GM19240 (cell line): ENCODE data around the gene ANKFN1.
"Not testable (repeated sequence)": the region's sequence is repeated elsewhere in the genome, so short reads cannot be mapped to it uniquely, and the experiment has no call there.

Source experiments
- DNase-seq: peaks from one replicate; pipeline ENCODE4 v3.0.0; 2011; ENCODE audit warnings: low spot score; ENCODE audit not compliant: insufficient read length

ANKFN1 gene

GRCh38 chr17:56288786-56289185, 135.5 kb downstream of the ANKFN1 start:
- DNase-seq: not testable (repeated sequence)

DNA sequence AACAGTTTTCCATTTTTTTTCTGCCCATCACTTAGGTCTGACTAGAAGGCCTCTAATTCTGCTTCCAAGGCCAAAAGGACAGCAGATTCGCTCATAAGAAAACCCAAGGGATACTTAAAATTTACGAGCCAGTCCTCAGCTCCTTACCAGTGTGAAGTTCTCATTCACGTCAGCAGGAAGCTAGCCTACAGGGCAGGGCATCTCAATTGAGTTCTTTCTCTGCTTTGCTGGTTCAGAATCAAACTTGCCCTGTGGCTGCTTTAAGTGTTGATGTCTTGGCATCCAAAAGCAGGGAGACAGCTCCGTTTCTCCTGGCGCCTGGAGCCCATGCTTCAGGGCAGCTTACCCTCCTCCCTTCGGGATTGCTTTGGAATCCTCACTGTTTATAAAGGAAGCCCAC, 136.0 kb downstream of the ANKFN1 start:
- no peak for DNase-seq

DNA sequence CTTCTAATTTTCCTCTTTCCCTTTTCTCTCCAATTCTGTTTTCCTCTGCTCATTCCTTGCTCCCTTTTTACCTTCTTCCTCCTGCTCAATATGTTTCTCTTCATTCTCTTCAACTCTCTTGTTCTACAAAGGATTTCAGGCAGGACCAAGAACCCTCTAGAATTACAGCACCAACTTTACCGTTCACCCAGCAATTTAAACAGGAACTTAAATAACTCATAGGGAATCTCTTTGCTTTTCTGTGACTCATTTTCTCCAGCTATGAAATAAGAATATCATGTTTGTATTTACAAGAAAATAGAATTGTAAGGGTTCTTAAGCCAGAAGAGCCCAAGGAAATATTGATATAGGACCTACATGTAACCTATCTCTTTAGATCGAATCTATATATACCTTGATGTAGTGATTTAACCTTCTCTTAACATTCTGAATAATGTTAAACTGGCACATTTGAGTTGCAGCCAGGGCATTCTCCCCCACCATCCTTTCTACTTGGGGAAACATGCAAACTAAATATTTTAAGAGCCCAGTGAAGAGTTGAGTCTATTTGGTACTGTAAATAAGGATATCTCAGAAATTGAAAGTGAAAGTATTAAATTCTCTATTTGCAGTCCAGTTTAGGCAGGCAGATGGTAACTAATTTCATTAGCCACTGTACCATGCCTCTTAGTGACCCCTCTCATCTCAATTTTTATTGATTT, 137.0 kb downstream of the ANKFN1 start:
- DNase-seq: no peak

- no peak for DNase-seq
These were observed 137.5 kb downstream of the ANKFN1 start for GRCh38 chr17:56290802-56291118.

GRCh38 chr17:56291226-56291805, 138.0 kb downstream of the ANKFN1 start:
- no peak for DNase-seq

DNA sequence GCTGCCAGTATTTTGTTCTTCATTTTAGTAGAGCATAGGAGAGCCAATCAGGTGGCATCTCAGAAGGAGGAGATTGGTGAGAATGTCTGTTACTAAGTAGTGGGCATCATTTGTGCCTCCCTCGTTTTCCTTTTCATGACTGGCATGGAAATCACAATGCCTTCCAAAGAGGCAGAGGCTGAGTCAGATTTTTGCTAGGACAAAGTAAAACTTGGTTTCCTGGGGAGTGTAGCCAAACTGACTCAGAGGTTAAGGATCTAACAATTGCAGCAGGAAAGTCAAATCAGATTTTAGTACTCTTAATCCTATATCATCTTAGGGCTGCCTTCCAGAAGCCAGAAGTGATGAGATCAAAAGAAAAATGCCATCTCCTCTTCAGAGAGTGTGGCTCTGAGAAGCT, 138.7 kb downstream of the ANKFN1 start:
- no peak for DNase-seq

GRCh38 chr17:56292578-56292977, 139.3 kb downstream of the ANKFN1 start:
- no peak for DNase-seq

- DNase-seq: no peak
These were observed 143.9 kb downstream of the ANKFN1 start for GRCh38 chr17:56297184-56297583.

DNA sequence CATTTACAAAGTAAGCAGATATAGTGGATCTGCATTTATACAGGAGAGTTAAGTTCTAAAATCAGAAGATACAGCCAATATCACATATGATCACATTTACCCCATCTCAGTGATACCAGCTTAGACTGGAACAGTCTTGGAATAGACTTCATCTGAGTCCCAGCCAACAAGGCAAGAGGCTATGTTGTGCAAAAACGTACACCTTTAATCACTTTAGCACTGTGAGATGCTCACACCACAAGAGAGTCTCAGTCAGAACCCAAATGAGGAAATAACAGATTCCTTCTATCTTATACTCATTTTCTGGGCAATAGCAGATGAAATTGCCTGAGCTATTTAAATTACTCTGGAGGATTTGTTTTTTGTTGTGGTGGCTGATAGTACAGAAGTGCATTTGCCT, 145.6 kb downstream of the ANKFN1 start:
- no peak for DNase-seq

DNA sequence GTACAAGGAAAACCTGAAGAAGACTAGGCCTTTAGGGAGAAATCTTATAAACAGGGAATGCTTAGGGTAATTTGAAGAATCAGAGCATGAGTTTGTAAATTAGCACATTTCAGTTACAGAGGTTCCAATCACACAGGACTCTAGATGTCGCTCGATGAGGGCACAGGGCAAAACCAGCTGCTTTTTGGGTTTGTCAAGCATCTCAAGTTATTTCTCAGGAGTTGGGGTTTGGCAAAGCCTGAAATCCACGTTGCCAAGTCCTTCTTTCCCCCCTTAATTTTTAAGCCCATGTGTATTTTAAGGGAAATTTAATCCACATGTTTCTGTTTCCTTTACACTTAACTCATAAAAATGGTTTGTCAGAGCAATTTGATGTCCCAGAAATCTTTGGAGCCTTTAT, 146.9 kb downstream of the ANKFN1 start:
- no peak for DNase-seq

GRCh38 chr17:56305007-56305406, 151.7 kb downstream of the ANKFN1 start:
- no peak for DNase-seq

DNA sequence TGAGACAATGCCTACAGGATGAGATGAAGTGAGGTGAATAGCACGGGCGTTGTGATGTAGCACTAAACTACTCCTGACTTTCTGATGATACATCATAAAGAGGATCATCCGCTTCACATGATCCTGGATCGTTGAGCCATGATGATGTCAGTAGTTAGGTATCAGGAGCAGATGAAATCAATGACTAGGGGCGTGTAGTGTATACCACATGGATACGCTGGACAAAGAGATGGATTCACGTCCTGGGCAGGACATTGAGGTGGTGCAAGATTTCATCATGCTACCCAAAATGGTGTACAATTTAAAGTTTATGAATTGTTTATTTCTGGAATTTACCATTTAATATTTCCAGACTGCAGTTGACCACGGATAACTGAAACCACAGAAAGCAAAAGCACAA, 156.6 kb downstream of the ANKFN1 start:
- no peak for DNase-seq

GRCh38 chr17:56310782-56311181, 157.5 kb downstream of the ANKFN1 start:
- DNase-seq: no peak

GRCh38 chr17:56313201-56313600, 159.9 kb downstream of the ANKFN1 start:
- no peak for DNase-seq

DNA sequence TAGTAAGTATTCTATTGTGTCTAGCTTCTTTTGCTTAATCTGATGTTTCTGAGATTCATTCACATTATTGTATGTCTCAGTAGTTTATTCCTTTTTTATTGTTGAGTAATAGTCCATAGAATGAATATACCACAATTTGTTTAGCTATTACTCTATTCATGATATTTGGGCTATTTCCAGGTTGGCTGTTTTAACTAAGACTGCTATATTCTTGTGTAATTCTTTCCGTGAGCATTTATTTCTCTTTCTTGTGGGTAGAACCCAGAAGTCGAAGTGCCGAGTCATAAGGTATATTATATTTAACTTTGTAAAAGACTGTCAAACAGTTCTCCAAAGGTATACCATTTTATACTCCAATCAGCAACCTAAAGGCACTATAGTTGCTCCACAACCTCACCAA, 160.8 kb downstream of the ANKFN1 start:
- DNase-seq: no peak

DNA sequence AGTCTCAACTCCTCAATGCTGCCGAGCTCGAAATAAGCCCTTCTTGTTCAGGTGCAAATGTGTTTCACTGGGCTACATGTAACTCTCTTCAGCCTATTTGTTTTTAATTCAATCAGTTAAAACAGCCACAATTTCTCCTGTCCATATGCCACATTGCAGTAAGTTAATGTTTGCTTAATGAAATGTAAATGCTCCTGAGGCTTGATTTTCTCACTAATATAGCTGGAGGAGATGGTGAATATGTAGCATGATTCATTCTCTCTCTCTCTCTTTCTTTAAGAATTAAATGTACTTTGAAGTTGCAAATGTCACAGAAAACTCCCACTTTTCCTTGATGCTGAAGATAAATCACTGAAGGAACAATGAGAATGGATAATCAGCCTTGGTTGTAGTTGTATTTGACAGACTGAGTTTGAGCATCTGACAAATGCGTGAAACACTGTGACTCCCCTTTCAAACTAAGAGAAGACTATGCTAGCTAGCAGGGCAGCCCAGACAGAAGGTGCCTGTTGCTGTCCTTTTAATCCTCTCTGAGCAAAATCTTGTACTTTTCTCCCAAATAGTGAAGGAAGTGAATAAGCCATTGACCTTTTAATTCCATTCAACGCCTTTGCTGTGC, 161.8 kb downstream of the ANKFN1 start:
- DNase-seq: no peak

DNA sequence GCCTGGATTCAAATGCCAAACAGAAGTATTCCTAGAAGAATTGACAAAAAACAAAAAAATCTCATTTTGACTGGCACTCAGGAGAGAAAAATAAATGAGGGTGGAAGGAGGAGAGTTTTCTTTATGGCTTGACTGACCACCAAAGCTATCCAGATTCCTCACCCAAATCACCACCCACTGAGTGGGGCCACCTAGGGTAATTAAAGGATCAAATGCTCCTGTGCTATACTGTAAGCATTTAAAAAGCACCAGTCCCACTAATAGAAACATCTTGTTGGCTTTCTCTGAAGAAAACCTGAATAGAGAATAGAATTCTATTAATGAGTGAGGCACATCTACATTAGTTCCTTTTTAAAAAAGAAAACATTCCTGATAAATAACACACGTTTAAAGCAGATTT, 163.3 kb downstream of the ANKFN1 start:
- no peak for DNase-seq

- no peak for DNase-seq
These were observed 164.3 kb downstream of the ANKFN1 start for GRCh38 chr17:56317351-56318208.

DNA sequence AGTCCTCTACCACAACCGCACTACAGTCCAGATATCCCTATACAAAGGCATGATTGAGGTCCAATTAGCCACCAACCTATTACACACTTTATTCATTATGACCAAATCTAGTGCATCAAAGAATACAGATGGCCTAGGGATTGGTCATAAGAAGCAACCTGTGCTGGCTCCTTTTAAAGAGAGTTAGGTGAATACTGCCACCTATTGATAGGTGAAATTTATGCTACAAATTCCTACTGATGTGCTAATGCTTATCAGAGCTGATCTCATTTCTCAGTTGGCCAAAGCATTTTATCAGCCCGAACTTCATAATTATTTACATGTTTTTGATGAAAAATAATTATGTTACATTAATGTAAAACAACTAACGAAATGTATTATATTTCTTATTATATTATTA, 166.3 kb downstream of the ANKFN1 start:
- no peak for DNase-seq

- no peak for DNase-seq
These were observed 167.2 kb downstream of the ANKFN1 start for GRCh38 chr17:56320443-56320842.

GRCh38 chr17:56322991-56323390, 169.7 kb downstream of the ANKFN1 start:
- DNase-seq: no peak

DNA sequence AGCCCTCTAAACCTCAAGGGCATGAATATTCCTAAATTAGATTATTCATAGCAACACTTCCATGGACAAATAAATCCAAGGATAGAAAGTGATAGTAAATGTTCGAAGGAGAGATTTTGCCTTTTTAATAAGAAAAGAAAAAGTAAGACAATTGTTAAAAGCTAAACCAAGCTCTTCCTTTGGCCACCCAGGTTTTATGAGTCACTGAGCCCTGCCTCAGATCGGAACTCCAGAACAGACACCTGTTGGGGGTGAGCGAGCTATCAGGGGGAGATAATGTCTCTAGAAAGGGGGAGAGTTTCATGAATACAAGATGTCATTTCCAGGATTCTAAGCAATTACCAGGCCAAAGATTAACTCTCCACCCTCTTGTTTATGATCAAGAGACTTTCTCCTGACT, 171.4 kb downstream of the ANKFN1 start:
- no peak for DNase-seq
